Activated CD4-positive, alpha-beta T cell treated with anti-CD3 and anti-CD28 coated beads, Interleukin-2, amount 50 U/mL, for 24 hours (primary cell): ENCODE measurements around the gene RNF225.
"Not testable (repeated sequence)": the region's sequence is repeated elsewhere in the genome, so short reads cannot be mapped to it uniquely, and the experiment has no call there.

Experiments
- DNase-seq, 2 donors: peaks; one replicate each; pipeline ENCODE4 v3.0.0-alpha.2; 2020; ENCODE audit warnings: low read depth in 1 of 2, low spot score in 1 of 2

RNF225 gene

DNA sequence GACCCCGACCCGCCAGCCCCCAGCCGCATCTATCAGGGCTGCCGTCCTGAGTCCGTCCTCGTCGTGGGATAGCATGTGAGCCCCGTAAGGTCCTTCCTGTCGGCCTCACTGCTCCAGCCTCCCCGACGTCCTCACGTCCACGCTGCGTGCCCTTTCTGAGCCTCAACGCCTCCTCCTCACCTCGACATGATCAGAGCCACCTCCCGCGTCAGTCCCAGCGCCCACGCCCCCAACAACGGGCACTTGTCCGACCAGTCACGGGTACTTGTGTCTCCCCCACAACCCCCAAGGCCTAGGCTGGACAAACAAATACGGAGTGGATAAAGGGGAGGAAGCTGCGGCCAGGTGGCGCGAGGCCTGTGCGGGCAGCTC is 33.6 kb upstream of the RNF225 start:
- peak; percentile 31 to 32 for DNase-seq

DNA sequence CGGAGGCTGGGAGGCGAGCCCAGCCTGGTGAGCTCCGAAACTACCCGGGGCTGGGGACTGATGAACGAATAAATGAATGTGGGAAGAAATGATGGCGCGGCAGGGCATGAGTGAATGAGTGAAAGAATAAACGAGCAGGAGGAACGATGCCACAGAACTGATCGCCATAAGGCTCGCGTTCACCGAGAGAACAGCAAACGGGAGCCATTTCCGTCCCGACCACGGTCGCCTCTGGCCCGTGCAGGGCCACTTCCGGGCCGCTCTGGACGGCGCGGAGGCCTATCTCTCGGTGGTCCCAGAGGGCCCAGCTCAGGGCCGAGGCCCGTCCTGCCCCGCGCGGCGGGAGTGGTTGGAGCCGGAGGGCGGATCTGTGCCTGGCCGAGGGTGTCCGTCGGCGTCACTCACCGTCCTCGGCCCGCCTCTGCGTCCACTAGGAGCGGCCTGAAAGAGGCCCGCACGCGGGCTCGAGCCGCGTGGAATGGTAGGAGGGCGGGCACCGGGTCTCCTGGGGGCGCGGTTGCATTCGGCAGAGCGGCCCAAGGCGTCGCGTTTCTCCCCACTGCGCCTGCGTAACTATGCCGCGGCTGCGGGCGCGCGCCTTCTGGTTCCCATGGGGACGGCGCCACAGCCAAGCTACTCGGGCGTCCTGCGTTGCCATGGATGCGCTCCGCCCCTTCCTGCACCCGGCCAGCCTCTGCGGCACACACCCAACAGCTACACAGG is 33.0 kb upstream of the RNF225 start, which contains the start of gene ZNF497:
ZNF497 (minus strand) TSS at position 480 of the 723 bp plus-strand sequence. CDS start 5,116 bp downstream, outside the sequence.
- peak; percentile 90 to 94 for DNase-seq

DNA sequence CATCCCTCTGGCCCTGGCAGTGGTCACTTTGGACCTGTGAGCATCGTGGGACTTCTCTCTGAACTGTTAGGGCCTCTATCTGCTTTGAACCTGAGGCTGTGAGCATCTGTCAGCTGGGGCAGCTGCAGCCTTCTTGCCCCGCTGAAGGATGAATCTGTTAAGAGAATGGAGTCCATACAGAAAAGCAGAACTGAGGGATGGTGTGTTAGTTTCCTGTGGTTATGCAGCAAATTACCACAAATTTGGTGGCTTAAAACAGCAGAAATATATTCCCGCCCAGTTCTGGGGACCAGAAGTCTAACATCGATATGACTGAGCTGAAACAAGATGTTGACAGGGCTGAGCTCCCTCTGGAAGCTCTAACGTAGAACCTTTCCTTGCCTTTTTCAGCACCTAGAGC is 31.3 kb upstream of the RNF225 start:
- no peak for DNase-seq

DNA sequence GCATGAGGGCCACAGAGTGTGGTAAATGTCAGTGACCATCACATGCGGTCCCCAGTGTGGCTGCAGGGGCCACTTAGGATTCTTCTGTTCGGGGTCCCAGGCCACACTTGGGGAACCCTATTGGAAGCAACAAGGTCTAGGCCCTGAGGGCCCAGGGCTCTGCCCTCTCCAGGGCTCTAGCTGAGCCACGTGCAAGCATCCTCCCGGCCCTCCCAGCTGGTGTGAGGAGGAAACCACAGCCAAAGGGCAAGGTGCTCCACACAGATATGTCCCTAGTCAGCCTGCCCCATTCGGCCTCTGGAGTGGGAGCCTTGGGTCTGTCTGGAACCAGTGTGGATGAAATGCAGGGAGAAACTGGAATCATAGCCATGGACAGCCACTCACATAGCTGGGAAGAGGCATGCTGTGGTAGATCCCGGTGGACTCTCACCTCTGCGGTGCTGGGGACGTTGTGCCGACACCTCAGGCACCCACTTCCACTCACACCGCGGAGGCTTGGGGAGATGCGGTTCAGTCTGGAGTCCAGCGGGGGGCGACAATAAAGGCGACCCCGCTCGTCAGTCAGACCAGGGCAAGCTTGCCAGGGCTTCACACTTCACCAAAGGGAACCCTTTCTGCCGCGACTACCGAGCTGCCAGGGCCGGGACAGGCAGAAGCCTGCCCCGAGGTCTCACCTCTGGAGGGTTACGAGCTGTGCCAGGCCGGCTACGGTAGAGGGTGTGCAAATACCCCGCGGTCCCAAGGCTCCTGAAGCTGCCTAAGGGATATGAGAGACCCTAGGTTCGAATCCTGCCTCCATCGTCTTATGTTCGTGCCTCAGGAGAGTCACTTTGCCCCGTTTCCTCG is 28.6 kb upstream of the RNF225 start:
- DNase-seq = no peak

DNA sequence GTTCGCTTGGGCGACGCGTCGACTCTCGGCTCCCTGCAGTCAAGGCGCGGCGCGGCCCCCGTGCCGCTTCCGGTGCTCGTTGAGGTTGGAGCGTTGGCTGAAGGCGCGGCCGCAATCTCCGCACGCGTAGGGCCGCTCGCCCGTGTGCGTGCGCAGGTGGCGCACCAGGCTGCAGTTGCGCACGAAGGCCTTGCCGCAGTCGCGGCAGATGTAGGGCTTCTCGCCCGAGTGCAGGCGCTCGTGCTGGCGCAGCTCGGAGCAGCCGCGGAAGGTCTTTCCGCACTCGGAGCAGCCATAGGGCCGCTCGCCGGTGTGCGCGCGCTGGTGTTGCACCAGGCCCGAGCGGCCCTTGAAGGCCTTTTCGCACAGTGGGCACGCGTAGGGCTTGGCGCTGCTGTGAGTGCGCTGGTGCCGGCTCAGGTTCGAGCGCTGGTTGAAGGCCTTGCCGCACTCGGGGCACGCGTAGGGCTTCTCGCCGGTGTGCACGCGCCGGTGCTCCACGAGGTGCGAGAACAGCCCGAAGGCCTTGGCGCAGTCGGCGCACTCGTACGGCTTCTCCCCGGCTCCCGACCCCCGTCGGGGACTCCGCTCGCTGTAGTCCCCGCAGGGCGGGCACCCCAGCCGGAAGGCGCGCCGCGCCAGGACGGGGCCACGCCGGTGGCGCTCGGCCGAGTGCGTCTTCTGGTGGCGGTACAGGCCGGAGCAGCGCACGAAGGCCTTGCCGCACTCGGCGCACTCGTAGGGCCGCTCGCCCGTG is 27.6 kb upstream of the RNF225 start:
- DNase-seq = no peak

DNA sequence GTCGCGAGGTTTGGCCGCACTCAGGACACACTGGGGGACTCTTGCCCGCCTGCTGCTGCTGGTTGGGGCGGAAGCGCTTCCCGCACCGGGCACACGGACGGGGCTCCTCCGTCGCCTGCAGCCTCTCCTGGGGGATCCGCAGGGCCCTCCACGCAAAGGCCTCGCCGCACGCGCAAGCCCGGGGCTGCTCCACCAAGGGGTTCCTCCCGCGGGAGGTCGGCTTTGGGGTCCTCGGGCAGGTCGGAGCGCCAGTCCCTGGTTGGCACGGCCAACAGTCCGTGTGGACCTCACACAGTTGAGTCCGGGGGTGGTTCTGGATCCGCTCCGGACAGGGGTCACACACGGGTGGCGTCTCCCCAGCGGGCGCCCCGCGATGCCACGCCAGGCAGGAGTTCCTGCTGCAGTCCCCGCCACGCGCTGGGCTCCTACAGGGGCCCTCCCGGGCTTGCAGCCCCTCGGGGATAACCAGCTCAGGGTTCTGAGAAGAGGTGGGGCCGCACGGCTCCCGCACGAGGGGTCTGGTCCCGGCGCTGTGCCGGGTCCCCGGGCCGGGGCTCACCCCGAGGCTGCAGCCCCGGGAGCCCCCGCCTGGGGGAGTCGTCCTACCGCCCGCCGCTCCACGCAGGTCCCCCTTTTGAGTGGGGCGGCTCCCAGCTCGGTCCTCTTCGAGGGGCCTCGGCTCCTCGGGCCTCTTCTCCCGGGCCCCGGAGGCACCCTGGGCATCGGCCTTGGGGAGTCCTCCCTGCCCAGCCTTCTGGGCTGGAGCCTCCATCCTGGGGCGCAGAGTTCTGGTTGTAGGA is 26.7 kb upstream of the RNF225 start:
- no peak for DNase-seq

DNA sequence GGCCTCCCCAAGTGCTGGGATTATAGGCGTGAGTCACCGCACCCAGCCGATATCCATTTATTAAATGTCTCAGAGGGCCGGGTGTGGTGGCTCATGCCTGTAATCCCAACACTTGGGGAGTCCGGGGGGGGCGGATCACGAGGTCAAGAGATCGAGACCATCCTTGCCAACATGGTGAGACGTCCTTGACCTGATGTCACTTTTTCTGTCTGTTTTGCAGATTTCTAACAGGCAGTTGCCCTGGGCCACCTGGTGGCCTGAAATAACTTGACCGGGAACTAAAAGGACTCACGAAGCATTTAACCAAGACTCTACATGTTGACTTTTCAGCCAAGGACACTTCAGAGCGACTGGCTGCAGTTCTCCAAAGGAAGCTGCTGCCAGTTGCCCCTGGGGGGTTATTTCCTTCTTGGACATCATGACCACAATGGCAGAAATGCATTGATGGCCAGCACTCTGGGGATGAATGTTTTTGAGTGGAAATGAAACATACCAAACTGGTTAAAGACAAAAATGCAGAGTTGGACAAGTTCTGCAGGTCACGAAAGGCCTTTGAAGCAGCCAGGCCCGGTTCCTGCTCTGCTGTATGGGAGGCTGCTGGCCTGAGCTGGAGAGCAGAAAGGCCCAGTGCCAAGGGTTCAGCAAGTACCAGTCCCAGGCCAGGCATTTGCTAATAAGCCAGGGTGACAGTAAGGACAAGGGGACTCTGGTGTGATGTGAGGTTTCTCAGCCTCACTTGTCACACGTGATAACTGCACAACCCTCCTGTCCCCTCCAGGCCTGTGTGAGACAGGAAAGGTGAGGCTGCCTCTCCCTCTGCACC is 22.9 kb upstream of the RNF225 start:
- no peak for DNase-seq

DNA sequence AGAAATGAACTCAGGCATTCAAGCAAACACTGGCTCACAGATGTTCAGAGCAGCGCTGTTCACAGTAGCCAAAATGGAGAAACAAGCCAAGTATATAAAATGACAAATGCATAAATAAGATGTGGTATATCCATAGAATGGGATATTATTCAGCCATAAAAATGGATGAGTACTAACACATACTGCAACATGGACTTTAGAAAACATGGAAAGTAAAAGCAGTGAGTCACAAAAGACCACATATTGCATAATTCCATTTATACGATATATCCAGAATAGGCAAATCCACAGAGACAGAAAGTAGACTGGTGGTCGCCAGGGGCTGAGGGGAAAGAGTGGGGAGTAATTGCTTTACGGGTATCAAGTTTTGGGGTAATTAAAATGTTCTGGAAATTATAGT is 21.3 kb upstream of the RNF225 start:
- no peak for DNase-seq

DNA sequence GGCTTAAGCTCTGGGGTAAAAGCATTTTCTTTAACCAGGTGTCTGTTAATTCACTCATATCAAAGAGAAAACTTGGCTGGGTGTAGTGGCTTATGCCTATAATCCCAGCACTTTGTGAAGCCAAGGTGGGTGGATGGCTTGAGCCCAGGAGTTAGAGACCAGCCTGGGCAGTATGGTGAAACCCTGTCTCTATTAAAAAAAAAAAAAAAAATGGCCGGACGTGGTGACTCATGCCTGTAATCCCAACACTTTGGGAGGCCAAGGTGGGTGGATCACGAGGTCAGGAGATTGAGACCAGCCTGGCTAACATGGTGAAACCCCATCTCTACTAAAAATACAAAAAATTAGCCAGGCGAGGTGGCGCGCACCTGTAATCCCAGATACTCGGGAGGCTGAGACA is 18.7 kb upstream of the RNF225 start:
- not testable (repeated sequence) for DNase-seq

DNA sequence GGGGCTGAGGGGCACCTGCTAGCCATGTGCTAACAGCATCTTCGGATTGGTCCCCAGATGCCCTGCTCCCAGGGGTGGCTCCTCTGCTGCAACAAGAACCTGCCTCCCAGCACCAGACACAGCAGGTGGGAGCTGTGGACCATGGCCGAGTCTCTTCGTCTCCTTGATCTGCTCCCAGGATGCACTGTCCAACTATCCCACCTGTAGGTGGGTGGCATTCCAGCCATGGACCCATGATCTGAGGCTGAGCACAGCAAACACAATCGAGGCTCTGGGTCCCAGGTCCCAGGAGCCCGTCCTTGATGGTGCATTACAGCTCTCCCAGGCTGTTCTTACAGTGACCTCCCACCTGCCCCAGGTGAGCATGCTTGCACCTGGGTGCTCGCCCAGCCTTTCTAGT is 16.2 kb upstream of the RNF225 start:
- no peak for DNase-seq

DNA sequence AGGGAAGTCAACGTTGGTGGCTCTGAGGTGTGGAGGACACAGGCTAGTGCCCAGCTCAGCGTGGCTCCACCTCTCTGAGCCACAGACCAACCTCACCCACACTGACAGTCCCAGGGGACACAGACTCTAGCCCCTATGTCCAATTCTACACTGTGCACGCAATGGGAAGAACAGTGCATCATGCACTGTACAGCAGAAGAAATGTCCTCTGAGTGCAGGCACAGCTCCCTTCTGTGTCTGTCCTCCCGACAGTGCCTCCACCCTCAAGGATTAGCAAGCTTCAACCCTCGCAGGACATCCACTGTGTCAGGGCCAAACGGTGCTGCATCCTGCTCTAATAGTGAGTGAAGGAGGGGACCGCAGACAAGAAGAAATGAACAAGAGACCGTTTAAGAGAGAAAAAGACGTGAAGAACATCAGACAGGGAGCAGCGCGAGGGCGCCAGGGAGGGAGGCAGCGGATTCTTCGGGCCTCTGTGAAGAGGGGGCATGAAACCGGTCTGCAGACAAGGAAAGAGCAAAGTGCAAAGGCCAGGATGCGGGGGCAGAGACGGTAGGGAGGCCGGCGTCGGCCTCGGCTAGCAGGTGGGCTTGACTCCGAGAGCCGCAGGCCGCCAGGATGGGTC is 15.3 kb upstream of the RNF225 start:
- no peak for DNase-seq

DNA sequence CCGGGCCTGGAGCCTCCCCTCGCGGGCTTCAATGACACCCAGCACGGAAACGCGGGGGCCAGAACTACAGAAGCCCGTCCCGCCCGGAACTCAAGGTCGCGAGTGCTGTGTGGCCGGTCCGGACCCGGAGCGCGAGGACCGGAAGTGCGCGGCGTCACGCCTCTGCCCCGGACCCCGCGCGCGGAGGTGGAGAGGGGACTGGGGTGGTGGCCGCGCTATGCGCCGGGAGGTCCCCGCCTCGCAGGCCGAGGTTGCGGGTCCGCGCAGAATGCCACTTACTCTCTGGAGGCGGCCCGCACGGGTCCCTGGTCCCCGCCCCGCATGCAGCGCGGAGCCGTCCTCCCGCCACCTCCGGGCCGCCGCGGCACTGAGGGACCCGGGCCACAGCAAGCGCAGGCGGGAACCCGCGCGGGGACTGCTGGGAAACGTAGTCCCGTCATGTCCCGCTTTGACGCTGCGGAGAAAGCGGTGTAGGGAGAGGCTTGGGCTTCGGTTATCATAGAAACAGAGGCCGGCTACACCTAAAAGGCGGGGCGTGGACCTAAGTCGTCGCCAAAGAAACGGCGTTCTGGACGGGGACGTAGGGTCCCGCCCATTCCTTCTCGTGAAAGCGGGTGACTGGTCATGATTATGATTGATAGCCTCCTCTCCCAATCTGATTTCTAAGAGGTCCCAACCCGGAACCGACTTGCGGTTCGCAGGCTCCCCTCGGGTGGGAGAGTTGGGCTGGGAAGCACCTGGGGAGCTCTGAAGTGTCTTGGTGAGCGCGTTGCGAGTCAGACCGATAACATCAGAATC is 14.6 kb upstream of the RNF225 start, which contains the start of gene ZNF837:
ZNF837 (minus strand) TSS at position 369 of the 798 bp plus-strand sequence. CDS start 11,698 bp downstream, outside the sequence.
- DNase-seq = peak; percentile 90 to 99

DNA sequence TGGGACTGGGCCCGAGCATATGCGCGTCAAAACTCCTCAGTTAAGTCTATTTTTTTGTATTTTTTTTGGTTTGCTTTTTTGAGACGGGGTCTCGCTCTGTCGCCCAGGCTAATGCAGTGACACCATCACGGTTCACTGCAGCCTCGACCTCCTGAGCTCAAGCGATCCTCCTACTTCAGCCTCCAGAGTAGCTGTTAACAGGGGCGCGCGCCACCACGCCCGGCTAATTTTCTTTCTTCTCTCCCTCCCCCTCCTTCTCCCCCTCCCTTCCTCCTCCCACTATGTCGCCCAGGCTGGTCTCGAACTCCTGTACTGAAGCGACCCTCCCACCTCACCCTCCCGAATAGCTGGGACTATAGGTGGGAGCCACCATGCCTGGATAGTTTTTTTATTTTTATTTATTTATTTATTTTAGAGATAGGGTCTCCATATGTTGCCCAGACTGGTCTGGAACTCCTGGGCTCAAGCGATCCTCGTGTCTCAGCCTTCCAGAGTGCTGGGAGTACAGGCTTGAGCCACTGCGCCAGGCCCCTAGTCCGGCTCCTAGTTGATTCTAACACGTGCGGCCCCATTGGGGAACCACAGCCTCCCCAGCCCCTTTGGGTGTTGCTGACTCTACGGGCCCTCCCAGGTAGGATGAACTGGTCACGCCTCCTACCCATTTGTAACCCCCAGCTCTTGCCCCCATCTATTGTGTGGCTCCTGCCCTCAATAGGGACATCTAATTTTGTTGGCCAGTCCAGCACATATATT is 13.8 kb upstream of the RNF225 start:
- no peak for DNase-seq

DNA sequence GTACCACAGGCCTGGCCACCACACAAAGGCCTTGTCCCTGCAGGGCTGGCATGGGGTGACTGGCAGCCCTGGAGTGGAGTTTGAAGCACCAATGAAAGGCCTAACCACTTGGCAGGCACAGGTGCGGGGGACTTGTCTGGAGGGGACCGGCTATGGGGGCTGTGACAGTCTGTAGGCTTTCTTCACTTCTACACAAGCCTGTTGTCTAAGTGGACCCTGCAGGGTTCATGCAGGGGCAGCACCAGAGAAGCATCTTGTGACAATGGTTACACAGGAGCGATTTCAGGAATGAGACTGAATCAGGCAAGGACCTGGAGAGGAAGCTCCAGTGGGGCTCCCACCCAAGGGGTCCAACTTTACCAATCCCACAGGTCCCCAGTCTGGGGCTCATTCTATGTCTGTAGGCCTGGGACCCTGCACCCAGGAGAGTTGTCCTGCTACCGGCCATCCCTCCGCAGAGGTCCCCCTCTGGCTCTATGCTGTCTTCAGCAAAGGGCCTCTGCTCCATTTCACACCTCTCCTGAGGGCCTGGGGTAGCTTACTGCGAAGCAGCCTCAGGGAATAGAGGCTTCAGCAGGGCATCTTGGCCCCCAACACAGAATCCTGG is 12.4 kb upstream of the RNF225 start:
- DNase-seq = no peak

DNA sequence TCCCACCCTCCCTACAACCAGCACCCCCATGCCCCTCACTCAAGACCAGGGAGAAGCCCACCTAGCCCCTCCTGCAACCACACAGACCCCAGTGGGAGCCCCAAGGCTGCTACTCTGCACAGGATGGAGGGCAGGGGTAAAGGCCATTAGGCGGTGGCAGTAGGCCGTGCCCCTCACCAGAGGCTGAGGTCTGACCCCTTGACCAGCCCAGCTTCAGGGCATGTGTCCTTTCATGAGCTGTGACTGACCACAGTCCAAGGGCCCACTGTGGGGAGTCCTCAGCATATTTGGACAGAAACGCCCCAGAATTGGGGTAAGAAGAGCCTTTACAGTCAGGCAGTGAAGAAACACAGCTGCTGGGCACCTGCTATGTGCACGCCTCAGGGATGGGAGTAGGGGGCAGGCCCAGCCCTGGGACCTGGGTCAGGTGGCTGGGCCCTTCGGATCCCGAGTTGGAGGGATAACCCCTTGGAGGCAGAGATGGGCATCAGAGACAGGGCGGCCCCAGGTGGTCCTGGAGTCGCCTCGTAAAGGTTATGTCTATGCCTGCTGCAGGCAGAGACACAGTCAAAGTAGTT is 10.1 kb upstream of the RNF225 start:
- no peak for DNase-seq

DNA sequence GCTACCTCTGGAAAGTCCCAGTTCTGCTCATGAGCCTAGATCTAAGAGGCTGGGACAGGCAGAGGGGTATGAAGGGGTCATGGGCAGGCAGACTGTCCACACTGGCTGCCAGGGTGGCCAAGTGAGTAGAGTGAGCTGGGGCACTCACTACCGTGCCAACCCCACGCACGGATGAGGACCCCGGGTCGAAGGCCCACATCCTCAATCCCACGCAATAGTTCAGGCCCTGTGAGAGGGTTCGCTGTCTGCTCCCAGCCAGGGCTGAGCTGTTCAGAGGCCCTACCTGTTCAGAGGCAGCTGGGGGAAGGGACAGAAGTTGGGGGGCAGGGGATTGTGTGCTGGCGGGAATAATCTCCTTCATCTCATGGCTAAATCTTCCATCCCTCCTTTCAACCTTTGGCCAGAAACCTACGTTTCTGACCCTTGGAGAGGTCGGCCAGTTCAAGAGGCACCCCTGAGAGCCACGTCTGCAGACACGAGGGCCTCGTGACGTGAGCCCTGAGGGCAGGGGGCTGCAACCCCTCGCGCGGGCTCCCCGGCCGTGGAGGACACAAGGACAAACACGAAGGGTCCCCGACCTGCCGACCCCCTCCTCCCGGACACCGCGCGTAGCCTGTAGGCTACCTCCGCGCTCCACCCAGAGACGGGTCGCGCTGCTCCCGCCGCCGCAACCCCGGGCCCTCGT is 9.4 kb upstream of the RNF225 start:
- peak in 1 of 2 donors; percentile 32 for DNase-seq
